NCI-H2227 (cell line): ENCODE data around the gene TMEM258.

Experiments used
- DNase-seq: peaks from one replicate; lab custom pipeline; 2025; ENCODE audit not compliant: unreplicated experiment; lab: John Stamatoyannopoulos, UW

Gene TMEM258

DNA sequence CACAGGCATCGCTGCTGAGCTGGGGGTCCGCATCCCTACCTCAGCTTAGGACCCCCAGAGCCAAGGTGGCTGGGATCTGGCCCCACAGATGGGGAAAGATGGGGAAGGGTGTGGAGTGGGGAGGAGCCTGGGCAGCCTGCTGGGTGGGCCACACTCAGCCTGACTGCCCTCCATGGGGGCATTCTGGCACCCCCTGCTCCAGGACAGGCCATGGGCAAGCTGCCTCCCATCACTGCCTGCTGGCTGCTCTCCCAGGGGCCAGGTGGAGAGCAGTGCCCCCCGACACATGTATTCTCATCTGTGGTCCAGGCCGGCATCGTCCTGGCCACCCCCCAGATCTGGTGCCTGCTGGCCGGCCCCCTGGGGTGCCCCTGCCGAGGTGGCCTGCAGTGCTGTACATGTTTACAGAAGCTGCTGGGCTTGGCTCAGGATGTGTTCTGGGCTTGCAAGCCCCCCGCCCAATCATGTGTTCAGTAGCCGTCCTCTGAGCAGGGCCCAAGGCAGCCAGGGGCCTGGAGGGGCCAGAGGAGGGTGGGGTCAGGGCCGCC lies 47.7 kb downstream of the TMEM258 start:
- DNase-seq = no peak

DNA sequence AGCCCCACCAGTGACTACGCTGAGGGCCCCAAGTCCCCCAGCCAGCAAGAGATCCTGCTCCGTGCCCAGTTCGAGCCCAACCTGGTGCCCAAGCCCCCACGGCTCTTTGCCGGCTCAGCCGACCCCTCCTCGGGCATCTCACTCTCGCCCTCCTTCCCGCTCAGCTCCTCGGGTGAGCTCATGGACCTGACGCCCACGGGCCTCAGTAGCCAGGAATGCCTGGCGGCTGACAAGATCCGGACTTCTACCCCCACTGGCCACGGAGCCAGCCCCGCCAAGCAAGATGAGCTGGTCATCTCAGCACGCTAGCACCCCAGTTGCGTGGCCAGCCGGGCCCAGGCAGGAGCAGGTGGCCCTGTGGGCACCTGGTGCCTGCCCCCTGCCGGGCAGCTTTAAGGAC lies 48.2 kb downstream of the TMEM258 start:
- DNase-seq = no peak

DNA sequence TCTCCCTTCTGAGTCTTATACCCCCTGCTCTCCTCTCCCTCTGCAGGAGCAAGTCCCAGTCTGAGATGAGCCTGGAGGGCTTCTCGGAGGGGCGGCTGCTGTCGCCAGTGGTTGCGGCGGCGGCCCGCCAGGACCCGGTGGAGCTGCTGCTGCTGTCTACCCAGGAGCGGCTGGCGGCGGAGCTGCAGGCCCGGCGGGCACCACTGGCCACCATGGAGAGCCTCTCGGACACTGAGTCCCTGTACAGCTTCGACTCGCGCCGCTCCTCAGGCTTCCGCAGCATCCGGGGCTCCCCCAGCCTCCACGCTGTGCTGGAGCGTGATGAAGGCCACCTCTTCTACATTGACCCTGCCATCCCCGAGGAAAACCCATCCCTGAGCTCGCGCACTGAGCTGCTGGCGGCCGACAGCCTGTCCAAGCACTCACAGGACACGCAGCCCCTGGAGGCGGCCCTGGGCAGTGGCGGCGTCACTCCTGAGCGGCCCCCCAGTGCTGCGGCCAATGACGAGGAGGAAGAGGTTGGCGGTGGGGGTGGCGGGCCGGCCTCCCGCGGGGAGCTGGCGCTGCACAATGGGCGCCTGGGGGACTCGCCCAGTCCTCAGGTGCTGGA lies 48.8 kb downstream of the TMEM258 start:
- DNase-seq = no peak

DNA sequence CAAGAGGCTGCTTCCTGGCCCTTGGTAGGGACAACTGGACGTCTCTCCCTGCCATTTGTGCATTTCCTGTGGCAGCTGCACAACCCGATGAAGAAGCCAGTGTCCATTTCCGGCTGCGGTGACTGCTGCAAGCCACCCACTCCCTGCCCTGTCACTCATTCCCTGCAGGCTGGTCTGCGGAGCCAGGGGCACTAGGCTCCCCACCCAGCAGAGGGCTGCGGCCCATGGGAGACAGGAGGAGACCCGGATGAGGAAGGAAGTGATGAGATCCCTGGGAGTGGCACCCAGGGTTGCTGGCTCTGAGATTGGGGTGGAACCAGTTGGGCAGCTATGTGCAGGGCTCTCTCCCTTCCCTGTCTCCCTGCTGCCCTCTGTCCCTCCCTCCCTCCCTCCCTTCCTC lies 50.0 kb downstream of the TMEM258 start:
- no peak for DNase-seq

DNA sequence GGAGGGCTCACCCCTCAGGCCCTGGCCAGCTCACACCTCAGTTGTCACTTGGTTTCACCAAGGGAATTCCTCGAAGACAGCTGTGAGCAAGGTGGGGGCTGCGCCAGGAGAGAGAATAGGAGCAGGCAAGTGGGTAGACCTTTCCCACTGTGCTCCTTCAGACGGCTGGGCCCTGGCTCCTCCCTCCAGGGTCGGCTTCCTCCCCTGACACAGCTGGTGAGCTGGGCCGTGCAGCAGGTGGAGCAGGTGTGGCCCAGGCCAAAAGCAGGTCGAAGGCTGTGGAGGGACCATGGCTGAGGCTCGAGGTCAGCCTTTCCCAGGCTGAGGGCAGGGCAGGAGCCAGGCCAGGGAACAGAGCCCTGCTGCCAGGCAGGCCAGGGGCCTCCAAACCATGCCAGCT lies 52.4 kb downstream of the TMEM258 start:
- DNase-seq = no peak

DNA sequence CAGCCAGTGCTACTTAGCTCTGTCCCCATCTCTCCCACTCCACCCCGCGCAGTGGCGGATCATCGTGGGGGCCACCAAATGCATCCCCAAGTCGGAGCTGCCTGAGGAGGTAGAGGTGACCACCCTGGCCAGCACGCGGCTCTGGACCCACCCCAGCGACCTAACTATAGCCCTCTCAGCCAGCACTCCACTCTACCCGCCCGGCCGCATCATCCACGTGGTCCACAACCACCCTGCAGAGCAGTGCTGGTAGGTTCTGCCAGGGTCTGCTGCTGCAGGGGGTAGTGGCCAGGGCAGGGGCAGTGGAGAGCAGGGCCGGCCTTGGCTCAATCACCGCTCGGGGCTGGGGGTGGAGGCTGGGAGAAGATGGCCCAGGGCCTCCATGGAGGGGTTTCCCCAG lies 53.0 kb downstream of the TMEM258 start:
- no peak for DNase-seq
